IMR-90 (cell line): ENCODE results near the gene CTNNA1. TPM values are rescaled to one million over a fixed set of nuclear protein-coding genes. Genes with fewer than 3 reads are reported as not detected.

Experiments
- ATAC-seq: fragments of 200-7000 bp; cut with Tn5 transposase; 2 replicates; pipeline ENCODE4 v1.9.1; 2020; ENCODE audit warnings: low read depth, mild to moderate bottlenecking, moderate library complexity
- BruUV-seq: library from RNA; stranded (reverse); fragments of 400-500 nt; replicated peaks from 2 replicates; lab custom pipeline; 2021; lab: Mats Ljungman, UMichigan
- CTCF ChIA-PET: fragments of 300-600 bp; formaldehyde crosslinking; extraction: SDS; loops from one replicate; lab custom pipeline; 2021; ENCODE audit warnings: antibody characterized with exemption; lab: Yijun Ruan, JAX
- POLR2A ChIA-PET: fragments of 300-600 bp; sonication (Branson Sonifier 250); formaldehyde crosslinking; loops from one replicate; lab custom pipeline; 2022; ENCODE audit warnings: antibody characterized with exemption; ENCODE audit not compliant: unreplicated experiment; lab: Charles Lee
- DNase-seq: peaks from one replicate; pipeline ENCODE4 v3.0.0; 2013
- H2AFZ ChIP-seq: replicated peaks from 2 replicates; pipeline ENCODE3; 2013; ENCODE audit warnings: low read length, mild to moderate bottlenecking; ENCODE audit not compliant: poor library complexity
- H2AK5ac ChIP-seq: 2 replicates; pipeline ENCODE4 v1.6.1; 2013; ENCODE audit warnings: low read depth, low read length, inconsistent platforms
- H2AK9ac ChIP-seq: replicated peaks from 2 replicates; pipeline ENCODE3; 2013; ENCODE audit warnings: mild to moderate bottlenecking, low read depth, low read length, moderate library complexity; ENCODE audit not compliant: poor library complexity
- H2BK120ac ChIP-seq: 2 replicates; pipeline ENCODE4 v1.6.1; 2013; ENCODE audit warnings: low read depth, low read length, inconsistent platforms
- H2BK15ac ChIP-seq: 3 replicates; pipeline ENCODE4 v1.6.1; 2013; ENCODE audit warnings: low read depth, low read length, inconsistent platforms
- H2BK20ac ChIP-seq: 2 replicates; pipeline ENCODE4 v1.6.1; 2013; ENCODE audit warnings: low read depth, mild to moderate bottlenecking, inconsistent platforms, low read length, moderate library complexity
- H2BK5ac ChIP-seq: 2 replicates; pipeline ENCODE4 v1.6.1; 2013; ENCODE audit warnings: mild to moderate bottlenecking, low read depth, low read length, inconsistent platforms; ENCODE audit not compliant: poor library complexity, severe bottlenecking
- H3K14ac ChIP-seq: replicated peaks from 2 replicates; pipeline ENCODE4 v1.6.1; 2013; ENCODE audit warnings: low read depth, low read length, inconsistent platforms
- H3K18ac ChIP-seq: 2 replicates; pipeline ENCODE4 v1.6.1; 2013; ENCODE audit warnings: low read depth, low read length, control low read depth
- H3K23ac ChIP-seq: 2 replicates; pipeline ENCODE4 v1.6.1; 2013; ENCODE audit warnings: low read depth, low read length, inconsistent platforms
- H3K27ac ChIP-seq: 2 replicates; pipeline ENCODE4 v1.5.1; 2013; ENCODE audit warnings: mild to moderate bottlenecking, control low read depth, low read length; ENCODE audit not compliant: insufficient read depth
- H3K27me3 ChIP-seq: 2 replicates; pipeline ENCODE4 v1.6.1; 2013; ENCODE audit warnings: low read length; ENCODE audit not compliant: control insufficient read depth, insufficient read depth
- H3K36me3 ChIP-seq: 2 replicates; pipeline ENCODE4 v1.6.1; 2013; ENCODE audit warnings: low read length, mixed read lengths; ENCODE audit not compliant: control insufficient read depth, insufficient read depth
- H3K4ac ChIP-seq: 2 replicates; pipeline ENCODE4 v1.6.1; 2013; ENCODE audit warnings: low read depth, low read length, inconsistent platforms
- H3K4me1 ChIP-seq: 2 replicates; pipeline ENCODE4 v1.6.1; 2013; ENCODE audit warnings: low read length, mixed read lengths; ENCODE audit not compliant: control insufficient read depth, insufficient read depth
- H3K4me2 ChIP-seq: 2 replicates; pipeline ENCODE4 v1.6.1; 2013; ENCODE audit warnings: low read depth, mild to moderate bottlenecking, control low read depth, low read length, moderate library complexity
- H3K4me3 ChIP-seq: 2 replicates; pipeline ENCODE4 v1.5.1; 2013; ENCODE audit warnings: low read depth, mild to moderate bottlenecking, control low read depth, low read length, moderate library complexity; ENCODE audit not compliant: insufficient read depth
- H3K56ac ChIP-seq: 2 replicates; pipeline ENCODE4 v1.6.1; 2013; ENCODE audit warnings: low read length, inconsistent platforms; ENCODE audit not compliant: insufficient read depth; ENCODE audit errors: extremely low read depth
- H3K79me1 ChIP-seq, 2 experiments: 2 replicates each; pipeline ENCODE4 v1.6.1; 2013; ENCODE audit warnings: low read length in 2 of 2, inconsistent platforms in 1 of 2, low read depth in 1 of 2
- H3K9ac ChIP-seq: 2 replicates; pipeline ENCODE4 v1.6.1; 2013; ENCODE audit warnings: low read depth, low read length, control low read depth
- H3K9me1 ChIP-seq: 2 replicates; pipeline ENCODE4 v1.6.1; 2013; ENCODE audit warnings: low read length, inconsistent platforms; ENCODE audit not compliant: insufficient read depth
- H3K9me3 ChIP-seq: 2 replicates; pipeline ENCODE4 v1.6.1; 2013; ENCODE audit warnings: low read length; ENCODE audit not compliant: control insufficient read depth, insufficient read depth
- H4K20me1 ChIP-seq: 2 replicates; pipeline ENCODE4 v1.6.1; 2013; ENCODE audit warnings: low read length, inconsistent platforms; ENCODE audit not compliant: insufficient read depth
- H4K5ac ChIP-seq: 2 replicates; pipeline ENCODE4 v1.6.1; 2013; ENCODE audit warnings: mild to moderate bottlenecking, low read depth, low read length, control low read depth
- H4K8ac ChIP-seq, 2 experiments: 2 replicates each; pipeline ENCODE4 v1.6.1; 2013; ENCODE audit warnings: low read depth in 2 of 2, low read length in 2 of 2, control low read depth in 1 of 2, inconsistent platforms in 1 of 2
- H4K91ac ChIP-seq: 2 replicates; pipeline ENCODE4 v1.6.1; 2013; ENCODE audit warnings: low read depth, low read length, inconsistent platforms; ENCODE audit not compliant: insufficient read depth
- CEBPB ChIP-seq: IDR thresholded peaks from 2 replicates; pipeline ENCODE4 v1.6.1; 2012; ENCODE audit warnings: low read depth, low read length, improper control_type of control experiment
- FOS ChIP-seq: fragments of 150-350 bp; IDR thresholded peaks from 2 replicates; pipeline ENCODE4 v1.6.1; 2016; ENCODE audit warnings: low read depth, low read length
- MXI1 ChIP-seq: IDR thresholded peaks from 2 replicates; pipeline ENCODE4 v1.6.1; 2012; ENCODE audit warnings: low read depth, mild to moderate bottlenecking, low read length, moderate library complexity, borderline replicate concordance
- SMC3 ChIP-seq: fragments of 150-350 bp; IDR thresholded peaks from 2 replicates; pipeline ENCODE4 v1.6.1; 2016; ENCODE audit warnings: low read depth, mild to moderate bottlenecking, antibody characterized with exemption, low read length, moderate library complexity
- WGBS, 2 experiments: methylation state at CpG; one replicate each; pipeline versions ENCODE4 v1.1.5 to v1.1.7; 2013; ENCODE audit warnings: missing lambda C conversion rate in 2 of 2; ENCODE audit not compliant: insufficient read length in 1 of 2; ENCODE audit errors: extremely low coverage in 2 of 2; 5-methylcytosine and 5-hydroxymethylcytosine counted together
- dilution Hi-C: fragments of 300-500 bp; cut with HindIII; formaldehyde crosslinking; loops from one replicate; pipeline ENCODE4 v1.14.3; 2018; ENCODE audit warnings: low sequenced_read_pairs; ENCODE audit not compliant: unreplicated experiment
- in situ Hi-C: fragments of 300-500 bp; cut with MboI; formaldehyde crosslinking; loops from 3 replicates; pipeline ENCODE4 v1.14.3; 2019; ENCODE audit warnings: low sequenced_read_pairs, inconsistent platforms, mixed read lengths
- intact Hi-C: fragments of 100-400 bp; cut with micrococcal nuclease; formaldehyde crosslinking; loops from 2 replicates; pipeline ENCODE4 v1.10.0; 2022
- polyA plus RNA-seq, 3 experiments: library from polyadenylated mRNA; depleted of rRNA; stranded (reverse); fragments of >200 nt; gene quantifications; 2 replicates each; pipeline ENCODE4 v1.2.3, GENCODE V29; 2012; ENCODE audit warnings: low replicate concordance in 1 of 3
- total RNA-seq: library from RNA; depleted of rRNA; stranded (reverse); fragments of >200 nt; gene quantifications from 2 replicates; pipeline ENCODE4 v1.2.3, GENCODE V29; 2012
- TF ChIP-seq, protein P1 (sequence below): fragments of 150-350 bp; IDR thresholded peaks from 2 replicates; pipeline ENCODE4 v1.6.1; 2017; ENCODE audit warnings: mild to moderate bottlenecking, antibody characterized with exemption, low read length, low read depth

Gene CTNNA1
- total and polyA plus RNA-seq, 2 of the 4 experiments (the other 2 are of a cell fraction): 220 to 471 TPM

DNA sequence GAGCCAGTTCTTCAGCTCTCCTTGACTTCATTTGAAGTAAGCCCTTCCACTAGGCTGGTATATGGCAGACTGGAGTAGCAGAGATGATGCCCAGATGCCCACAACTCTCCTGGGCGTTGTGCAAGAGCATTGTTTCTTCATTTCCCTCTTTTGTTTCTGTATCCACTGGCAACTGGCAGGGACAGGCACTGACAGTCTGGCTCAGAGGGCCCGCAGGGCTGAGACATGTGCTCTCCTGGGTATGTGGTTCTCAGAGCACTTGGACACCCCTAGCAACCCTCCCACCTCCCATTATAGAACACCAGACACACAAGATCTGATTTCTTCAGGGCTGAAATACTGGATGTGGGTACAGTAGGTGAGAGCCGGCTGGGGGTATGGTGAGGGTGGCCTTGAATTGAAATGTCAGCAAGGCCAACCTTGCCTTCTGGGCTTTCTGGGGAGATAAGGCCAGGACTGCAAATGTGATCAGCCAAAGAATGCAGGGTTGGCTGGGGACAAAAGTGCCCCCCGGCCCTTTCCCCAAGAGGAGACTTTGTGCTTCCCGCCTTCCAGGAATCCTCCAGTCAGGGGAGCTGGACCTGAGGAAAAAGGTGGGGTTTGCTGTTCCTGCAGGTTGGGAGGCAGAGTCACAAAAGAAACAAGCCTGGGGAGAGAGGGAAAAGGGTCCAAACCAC lies 28.6 kb upstream of the CTNNA1 start:
- no peak overlapping the region for H3K4me2 ChIP-seq
- H2AFZ ChIP-seq: peak overlapping the region; percentile 52
- H3K4me1 ChIP-seq: no peaks in the 10 kb centered on the region
- peaks cover 10% of the 10 kb centered on the region for H3K27me3 ChIP-seq
- TF ChIP-seq MXI1: no peak
- TF ChIP-seq SMC3: no peak
- TF ChIP-seq FOS: no peak
- peak; percentile 56 for TF ChIP-seq CEBPB
- TF ChIP-seq, protein P1, sequence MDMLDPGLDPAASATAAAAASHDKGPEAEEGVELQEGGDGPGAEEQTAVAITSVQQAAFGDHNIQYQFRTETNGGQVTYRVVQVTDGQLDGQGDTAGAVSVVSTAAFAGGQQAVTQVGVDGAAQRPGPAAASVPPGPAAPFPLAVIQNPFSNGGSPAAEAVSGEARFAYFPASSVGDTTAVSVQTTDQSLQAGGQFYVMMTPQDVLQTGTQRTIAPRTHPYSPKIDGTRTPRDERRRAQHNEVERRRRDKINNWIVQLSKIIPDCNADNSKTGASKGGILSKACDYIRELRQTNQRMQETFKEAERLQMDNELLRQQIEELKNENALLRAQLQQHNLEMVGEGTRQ: no peak
- POLR2A ChIA-PET: interaction anchor here (0.8 kb wide), 1 partner anchor 11 kb away, joined by 3 read pairs; no protein-coding TSS in a partner anchor
- H3K4ac ChIP-seq: no peak overlapping the region
- no peaks in the 10 kb centered on the region for H3K79me1 ChIP-seq
- CTCF ChIA-PET: interaction anchor here (0.9 kb wide), 1 partner anchor 22 kb away, joined by 4 read pairs; no protein-coding TSS in a partner anchor
- WGBS, 2 experiments: no CpG with 5 or more reads among the region's 5 CpGs
- H3K56ac ChIP-seq: no peak overlapping the region
- no peak overlapping the region for H3K23ac ChIP-seq
- H3K9ac ChIP-seq: no peak overlapping the region
- H4K5ac ChIP-seq: no peak overlapping the region
- ATAC-seq (no peak), DNase-seq (no peak)
- H3K18ac ChIP-seq: no peak overlapping the region
- H3K27ac ChIP-seq: no peak overlapping the region
- H4K8ac ChIP-seq: no peak overlapping the region
- H2BK120ac ChIP-seq: no peak overlapping the region
- H2AK5ac ChIP-seq: no peak overlapping the region
- BruUV-seq: no TSS peak
- dilution Hi-C loops: no loop called here
- no peak overlapping the region for H2AK9ac ChIP-seq
- no peak overlapping the region for H4K91ac ChIP-seq
- in situ Hi-C loops: no loop called here
- no peak overlapping the region for H2BK5ac ChIP-seq
- H2BK20ac ChIP-seq: no peak overlapping the region
- peaks cover 3% of the 10 kb centered on the region; the same call in 1 of the 2 replicates for H3K9me3 ChIP-seq
- no peaks in the 10 kb centered on the region for H4K20me1 ChIP-seq
- H3K14ac ChIP-seq: no peak overlapping the region
- no peaks in the 10 kb centered on the region for H3K9me1 ChIP-seq
- no peak overlapping the region for H3K4me3 ChIP-seq
- intact Hi-C loops: no loop called here
- H3K36me3 ChIP-seq: no peaks in the 10 kb centered on the region
- no peak overlapping the region for H2BK15ac ChIP-seq
